ENCODE data around the gene GABBR2.

Gene GABBR2

DNA sequence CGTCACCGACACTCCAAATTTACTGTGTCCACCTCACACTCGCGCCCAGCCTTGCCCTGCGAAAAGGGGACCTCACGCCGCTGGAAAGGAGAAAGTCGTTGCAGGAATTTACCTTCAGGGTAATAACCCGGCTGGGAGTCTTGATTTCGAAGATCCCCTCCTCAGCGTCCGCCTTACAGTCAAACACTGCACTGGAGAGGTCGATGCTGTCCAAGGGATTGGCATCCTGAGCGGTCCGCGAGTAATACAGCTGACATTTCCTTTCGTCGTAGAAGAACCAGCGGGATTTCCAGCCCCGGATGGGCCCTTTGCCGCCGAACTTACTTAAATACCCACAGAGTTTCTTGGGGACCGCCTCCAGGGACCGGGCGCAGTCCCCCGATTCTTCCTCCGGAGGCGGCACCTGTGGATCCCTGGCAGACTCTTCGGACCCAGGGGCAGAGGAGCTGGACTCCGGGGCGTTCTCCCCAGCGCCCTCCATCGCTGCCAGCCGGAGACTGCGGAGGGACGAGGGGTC, 453.6 kb downstream of the GABBR2 start:
- H3K4me3 ChIP-seq (ENCODE audit: low read length): peak overlapping the region; percentile 90
- H3K4me1 ChIP-seq (ENCODE audit: control insufficient read depth, low read length): peaks cover 18% of the 10 kb centered on the region
- no peaks in the 10 kb centered on the region for H3K36me3 ChIP-seq (ENCODE audit: control insufficient read depth, low read length)
- no peaks in the 10 kb centered on the region for H4K20me1 ChIP-seq (ENCODE audit: control insufficient read depth, insufficient read depth, low read depth, low read length)
- no peaks in the 10 kb centered on the region for H3K9me3 ChIP-seq (ENCODE audit: control insufficient read depth, insufficient read depth, low read length)
- no peaks in the 10 kb centered on the region for H3K79me2 ChIP-seq (ENCODE audit: control insufficient read depth, low read length)
- peak overlapping the region; percentile 87 for H3K4me2 ChIP-seq (ENCODE audit: low read length)
- TF ChIP-seq EZH2phosphoT487 (IDR thresholded peaks at IDR 0.05; ENCODE audit: borderline replicate concordance, low read length): no peak
- peaks cover 14% of the 10 kb centered on the region for H3F3A ChIP-seq (ENCODE audit: control insufficient read depth, insufficient read depth)
- no peaks in the 10 kb centered on the region for H3K9me2 ChIP-seq (replicated peaks; ENCODE audit: control insufficient read depth, low read length)
- peaks cover 8% of the 10 kb centered on the region for H3K27me3 ChIP-seq (ENCODE audit: control insufficient read depth, low read length)
- no peak overlapping the region for H3K27ac ChIP-seq (ENCODE audit: low read depth, low read length)

DNA sequence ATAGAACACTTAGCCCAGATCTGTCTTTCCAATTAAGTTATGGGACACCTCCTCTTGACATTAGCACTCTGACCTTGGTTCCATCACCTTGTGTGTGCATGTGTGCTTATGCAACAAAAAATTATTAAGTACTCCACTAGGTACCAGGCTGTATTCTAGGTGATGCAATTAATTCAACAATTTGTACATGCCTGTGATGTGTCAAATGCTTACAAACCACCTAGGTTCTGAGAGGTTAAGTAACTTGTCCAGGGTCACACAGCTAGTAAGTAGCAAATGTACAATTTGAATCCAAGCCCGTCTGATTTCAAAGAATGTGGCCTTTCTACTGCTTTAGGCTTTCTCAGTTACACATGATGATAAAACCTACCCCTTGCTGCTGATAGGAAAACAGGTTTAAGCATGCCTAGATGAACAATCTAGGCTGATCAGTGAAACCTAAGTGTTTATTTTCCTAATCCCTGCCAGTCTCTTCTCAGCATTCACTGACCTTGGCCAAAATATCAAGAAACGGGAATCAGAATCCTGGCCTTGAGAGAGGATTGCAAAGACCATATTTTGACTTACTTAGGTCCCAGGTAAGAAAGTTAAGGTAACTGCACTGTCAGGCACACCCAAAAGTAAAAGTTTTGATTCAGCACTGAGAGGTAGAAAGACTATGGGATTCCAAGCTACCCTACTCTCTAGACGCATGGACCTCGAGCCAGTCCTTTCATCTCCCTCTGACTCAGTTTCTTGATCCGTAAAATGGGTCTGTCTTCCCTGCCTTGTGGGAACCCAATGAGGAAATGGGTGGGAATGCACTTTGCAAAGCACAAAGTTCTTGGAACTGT, 454.3 kb downstream of the GABBR2 start:
- H3K27ac ChIP-seq (ENCODE audit: low read depth, low read length): no peak overlapping the region
- H3F3A ChIP-seq (ENCODE audit: control insufficient read depth, insufficient read depth): peaks cover 14% of the 10 kb centered on the region

DNA sequence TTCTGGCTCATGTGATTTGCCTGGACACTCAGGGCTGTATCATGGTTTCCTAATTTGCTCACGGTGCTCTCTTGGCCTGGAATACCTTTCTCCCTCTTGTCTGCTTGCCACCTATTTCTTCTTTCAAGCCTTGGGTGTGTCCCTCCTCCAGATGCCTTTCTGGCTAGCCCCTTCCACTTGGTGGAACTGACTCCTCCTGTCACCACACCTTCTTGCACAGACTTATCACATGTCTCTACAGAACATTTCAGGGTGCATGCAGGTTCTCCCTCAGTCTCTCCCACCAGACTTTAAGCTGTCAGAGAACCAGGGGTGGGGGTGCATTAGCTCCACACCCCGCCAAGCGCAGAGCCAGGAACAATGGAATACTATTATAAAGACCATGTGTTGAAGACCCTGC, 455.2 kb downstream of the GABBR2 start:
- Histone ChIP-seq H3K9me3 (ENCODE audit: control insufficient read depth, insufficient read depth, low read length) (no peaks in the 10 kb centered on the region), H4K20me1 (ENCODE audit: control insufficient read depth, insufficient read depth, low read depth, low read length) (no peaks in the 10 kb centered on the region), H3K9me2 (replicated peaks; ENCODE audit: control insufficient read depth, low read length) (no peaks in the 10 kb centered on the region), H3K4me2 (ENCODE audit: low read length) (no peak overlapping the region), H3K79me2 (ENCODE audit: control insufficient read depth, low read length) (no peaks in the 10 kb centered on the region), H3F3A (ENCODE audit: control insufficient read depth, insufficient read depth) (peaks cover 14% of the 10 kb centered on the region), H3K27ac (ENCODE audit: low read depth, low read length) (no peak overlapping the region), H3K36me3 (ENCODE audit: control insufficient read depth, low read length) (no peaks in the 10 kb centered on the region), H3K4me3 (ENCODE audit: low read length) (no peak overlapping the region), H3K4me1 (ENCODE audit: control insufficient read depth, low read length) (peaks cover 18% of the 10 kb centered on the region), H3K27me3 (ENCODE audit: control insufficient read depth, low read length) (peaks cover 8% of the 10 kb centered on the region)
- TF ChIP-seq EZH2phosphoT487 (IDR thresholded peaks at IDR 0.05; ENCODE audit: borderline replicate concordance, low read length) (no peak), CTCF (IDR thresholded peaks at IDR 0.05; ENCODE audit: low read depth, low read length, poor library complexity, severe bottlenecking) (no peak)

More for the DNA sequence above, 454.3 kb downstream of the GABBR2 start:
- Histone ChIP-seq H3K9me3 (ENCODE audit: control insufficient read depth, insufficient read depth, low read length) (no peaks in the 10 kb centered on the region), H3K4me3 (ENCODE audit: low read length) (peak overlapping the region; percentile 90), H3K4me1 (ENCODE audit: control insufficient read depth, low read length) (peaks cover 18% of the 10 kb centered on the region), H3K79me2 (ENCODE audit: control insufficient read depth, low read length) (no peaks in the 10 kb centered on the region), H3K9me2 (replicated peaks; ENCODE audit: control insufficient read depth, low read length) (no peaks in the 10 kb centered on the region), H3K36me3 (ENCODE audit: control insufficient read depth, low read length) (no peaks in the 10 kb centered on the region), H4K20me1 (ENCODE audit: control insufficient read depth, insufficient read depth, low read depth, low read length) (no peaks in the 10 kb centered on the region), H3K4me2 (ENCODE audit: low read length) (peak overlapping the region; percentile 87), H3K27me3 (ENCODE audit: control insufficient read depth, low read length) (peaks cover 8% of the 10 kb centered on the region)
- no peak for TF ChIP-seq CTCF (IDR thresholded peaks at IDR 0.05; ENCODE audit: low read depth, low read length, poor library complexity, severe bottlenecking)
- TF ChIP-seq EZH2phosphoT487 (IDR thresholded peaks at IDR 0.05; ENCODE audit: borderline replicate concordance, low read length): no peak

DNA sequence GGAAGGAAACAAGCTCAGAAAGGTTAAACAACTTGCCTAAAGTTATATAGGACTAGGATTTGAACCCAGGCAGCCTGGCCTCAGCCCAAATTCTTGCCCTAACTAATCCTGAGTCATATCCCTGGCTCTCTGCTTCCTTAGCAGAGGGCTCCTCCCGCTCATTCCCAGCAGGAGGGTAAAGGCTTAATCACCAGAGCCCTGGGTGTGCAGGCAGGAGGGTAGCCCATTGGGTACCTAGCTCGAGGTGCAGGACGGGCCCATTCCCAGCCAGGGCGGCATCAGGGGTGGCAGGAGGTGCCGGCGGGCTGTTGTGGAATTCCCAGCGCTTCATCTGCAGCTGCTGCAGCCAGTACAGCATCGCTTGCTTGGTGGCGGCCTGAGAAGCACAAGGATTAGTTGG, 457.2 kb downstream of the GABBR2 start:
- Histone ChIP-seq H3K79me2 (ENCODE audit: control insufficient read depth, low read length) (no peaks in the 10 kb centered on the region), H3K4me3 (ENCODE audit: low read length) (no peak overlapping the region), H3K36me3 (ENCODE audit: control insufficient read depth, low read length) (no peaks in the 10 kb centered on the region), H3K27ac (ENCODE audit: low read depth, low read length) (no peak overlapping the region), H3K27me3 (ENCODE audit: control insufficient read depth, low read length) (peaks cover 8% of the 10 kb centered on the region), H4K20me1 (ENCODE audit: control insufficient read depth, insufficient read depth, low read depth, low read length) (no peaks in the 10 kb centered on the region), H3K9me3 (ENCODE audit: control insufficient read depth, insufficient read depth, low read length) (no peaks in the 10 kb centered on the region), H3K4me2 (ENCODE audit: low read length) (no peak overlapping the region), H3K4me1 (ENCODE audit: control insufficient read depth, low read length) (peaks cover 11% of the 10 kb centered on the region), H3F3A (ENCODE audit: control insufficient read depth, insufficient read depth) (peaks cover 10% of the 10 kb centered on the region), H3K9me2 (replicated peaks; ENCODE audit: control insufficient read depth, low read length) (no peaks in the 10 kb centered on the region)
- TF ChIP-seq CTCF (IDR thresholded peaks at IDR 0.05; ENCODE audit: low read depth, low read length, poor library complexity, severe bottlenecking): no peak
- TF ChIP-seq EZH2phosphoT487 (IDR thresholded peaks at IDR 0.05; ENCODE audit: borderline replicate concordance, low read length): no peak
